22Rv1 (cell line): ENCODE data around the gene EYS.
"Not testable (repeated sequence)": the region's sequence is repeated elsewhere in the genome, so short reads cannot be mapped to it uniquely, and the experiment has no call there.

Experiments used
- H3K27ac ChIP-seq: fragments of 450-650 bp; 2 replicates; pipeline ENCODE4 v1.5.1; 2017
- ZFX ChIP-seq: fragments of 450-650 bp; IDR thresholded peaks from 2 replicates; pipeline ENCODE4 v1.6.1; 2017; ENCODE audit warnings: antibody characterized with exemption, borderline replicate concordance
- TF ChIP-seq, protein P1 (sequence below): fragments of 450-650 bp; IDR thresholded peaks from 2 replicates; pipeline ENCODE4 v1.5.1; 2017; ENCODE audit warnings: mild to moderate bottlenecking

Gene EYS

DNA sequence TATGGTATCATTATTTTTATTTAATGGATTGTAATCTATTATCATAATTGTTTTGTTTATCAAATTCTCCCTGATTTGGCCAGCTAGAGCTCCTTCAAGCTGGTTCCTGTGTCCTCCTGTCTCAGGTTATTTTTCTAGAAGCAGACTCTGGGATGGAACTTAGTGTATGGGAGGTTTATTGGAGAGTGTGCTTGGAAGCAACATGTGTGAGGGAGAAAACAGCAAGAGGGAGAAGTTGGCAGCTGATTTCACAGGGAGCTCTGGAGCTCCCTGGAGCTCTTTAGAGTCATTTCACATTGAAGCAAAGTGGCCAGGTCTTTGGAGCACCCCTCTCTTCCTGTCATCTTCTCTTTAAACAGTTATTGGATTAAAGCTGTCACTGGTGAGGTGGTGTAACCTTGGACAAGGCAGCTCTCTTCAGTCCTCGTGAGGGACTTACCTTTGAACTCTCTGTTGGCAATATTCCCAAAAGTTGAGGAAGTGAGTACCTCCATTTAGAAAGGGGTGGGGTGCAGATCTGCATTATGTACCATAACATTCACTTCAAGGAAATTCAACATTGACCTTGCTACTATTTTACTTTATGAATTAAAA is 1967.8 kb downstream of the EYS start:
- no peak overlapping the region for H3K27ac ChIP-seq
- TF ChIP-seq, protein P1, sequence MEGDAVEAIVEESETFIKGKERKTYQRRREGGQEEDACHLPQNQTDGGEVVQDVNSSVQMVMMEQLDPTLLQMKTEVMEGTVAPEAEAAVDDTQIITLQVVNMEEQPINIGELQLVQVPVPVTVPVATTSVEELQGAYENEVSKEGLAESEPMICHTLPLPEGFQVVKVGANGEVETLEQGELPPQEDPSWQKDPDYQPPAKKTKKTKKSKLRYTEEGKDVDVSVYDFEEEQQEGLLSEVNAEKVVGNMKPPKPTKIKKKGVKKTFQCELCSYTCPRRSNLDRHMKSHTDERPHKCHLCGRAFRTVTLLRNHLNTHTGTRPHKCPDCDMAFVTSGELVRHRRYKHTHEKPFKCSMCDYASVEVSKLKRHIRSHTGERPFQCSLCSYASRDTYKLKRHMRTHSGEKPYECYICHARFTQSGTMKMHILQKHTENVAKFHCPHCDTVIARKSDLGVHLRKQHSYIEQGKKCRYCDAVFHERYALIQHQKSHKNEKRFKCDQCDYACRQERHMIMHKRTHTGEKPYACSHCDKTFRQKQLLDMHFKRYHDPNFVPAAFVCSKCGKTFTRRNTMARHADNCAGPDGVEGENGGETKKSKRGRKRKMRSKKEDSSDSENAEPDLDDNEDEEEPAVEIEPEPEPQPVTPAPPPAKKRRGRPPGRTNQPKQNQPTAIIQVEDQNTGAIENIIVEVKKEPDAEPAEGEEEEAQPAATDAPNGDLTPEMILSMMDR: no peak
- no peak for TF ChIP-seq ZFX

DNA sequence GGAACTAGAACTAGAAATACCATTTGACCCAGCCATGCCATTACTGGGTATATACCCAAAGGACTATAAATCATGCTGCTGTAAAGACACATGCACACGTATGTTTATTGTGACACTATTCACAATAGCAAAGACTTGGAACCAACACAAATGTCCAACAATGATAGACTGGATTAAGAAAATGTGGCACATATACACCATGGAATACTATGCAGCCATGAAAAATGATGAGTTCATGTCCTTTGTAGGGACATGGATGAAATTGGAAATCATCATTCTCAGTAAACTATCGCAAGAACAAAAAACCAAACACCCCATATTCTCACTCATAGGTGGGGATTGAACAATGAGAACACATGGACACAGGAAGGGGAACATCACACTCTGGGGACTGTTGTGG is 1968.8 kb downstream of the EYS start:
- H3K27ac ChIP-seq: not testable (repeated sequence)

DNA sequence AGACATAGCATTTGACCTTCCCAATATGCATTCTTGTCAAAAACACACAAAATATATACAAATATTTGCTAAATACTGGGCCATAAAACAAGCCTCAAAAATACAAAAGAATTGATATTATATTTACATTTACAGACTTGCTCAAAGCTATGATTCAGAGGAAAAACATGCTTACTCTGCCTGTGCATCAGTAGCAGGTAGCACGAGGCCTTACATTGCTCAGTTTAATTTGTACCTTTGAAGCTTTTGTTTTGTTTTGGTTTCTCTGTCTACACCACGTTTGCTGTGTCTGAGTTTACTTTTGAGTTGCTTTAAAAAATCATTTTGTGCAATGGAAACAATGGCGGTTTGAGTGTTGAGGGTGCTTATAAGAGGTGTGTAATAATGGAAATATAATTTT is 1972.1 kb downstream of the EYS start:
- no peak for TF ChIP-seq ZFX
- TF ChIP-seq, protein P1: no peak
- no peak overlapping the region for H3K27ac ChIP-seq

DNA sequence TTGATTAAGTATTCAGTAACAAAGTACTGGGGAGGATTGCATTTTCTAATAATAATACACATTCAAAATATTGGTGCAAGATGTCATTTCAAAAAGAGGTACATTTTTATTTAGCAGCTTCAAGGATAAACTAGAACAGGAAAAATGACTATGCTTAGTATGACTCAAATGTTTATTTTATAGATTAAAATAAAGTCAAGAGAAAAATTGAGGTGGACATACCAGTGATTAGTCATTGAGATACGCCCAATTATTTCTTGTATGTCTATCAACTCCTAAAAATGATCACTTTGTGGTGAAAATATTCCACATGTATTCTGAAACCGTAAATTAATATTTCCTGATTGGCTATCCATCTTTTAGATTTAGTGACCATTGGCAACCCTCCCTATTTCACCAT is 1974.7 kb downstream of the EYS start:
- TF ChIP-seq, protein P1: no peak
- TF ChIP-seq ZFX: no peak
- H3K27ac ChIP-seq: no peak overlapping the region

DNA sequence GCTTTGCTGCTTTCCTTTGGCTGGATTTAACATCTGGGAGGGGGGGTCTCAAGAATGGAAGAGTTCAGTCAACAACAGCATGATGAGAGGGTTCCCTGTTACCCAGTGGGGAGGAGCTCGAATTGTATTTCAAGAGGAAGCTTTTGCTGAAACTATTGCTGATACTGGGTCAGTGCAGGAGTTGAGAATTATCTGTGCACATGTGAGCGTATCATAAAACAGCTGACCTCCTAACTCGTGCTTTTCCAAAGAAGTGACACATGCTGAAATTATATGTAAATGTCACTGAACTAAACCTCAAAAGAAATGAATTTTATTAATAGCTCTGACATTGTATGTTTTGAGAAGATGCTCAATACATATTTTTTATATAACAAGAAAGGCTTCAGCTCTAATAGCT is 1975.1 kb downstream of the EYS start:
- TF ChIP-seq, protein P1: no peak
- no peak for TF ChIP-seq ZFX
- no peak overlapping the region for H3K27ac ChIP-seq

DNA sequence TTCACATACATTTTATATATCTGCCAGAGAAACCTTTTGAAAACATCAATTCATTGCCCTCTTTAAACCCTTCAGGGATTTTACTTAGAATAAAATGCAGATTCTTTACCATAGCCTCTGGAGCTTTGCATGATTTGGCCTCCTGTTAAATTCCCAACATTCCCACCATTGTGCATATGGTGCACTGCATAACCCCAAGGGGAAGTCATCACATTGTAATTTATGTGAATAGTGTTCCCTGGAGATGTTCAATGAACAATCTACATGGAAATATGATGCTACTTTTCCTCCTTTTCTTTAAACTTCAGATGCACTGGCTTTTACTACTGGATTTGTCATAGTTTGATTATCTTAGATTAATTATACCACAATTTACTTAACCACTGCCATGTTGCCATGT is 1976.7 kb downstream of the EYS start:
- H3K27ac ChIP-seq: no peak overlapping the region
- TF ChIP-seq, protein P1: no peak
- no peak for TF ChIP-seq ZFX

DNA sequence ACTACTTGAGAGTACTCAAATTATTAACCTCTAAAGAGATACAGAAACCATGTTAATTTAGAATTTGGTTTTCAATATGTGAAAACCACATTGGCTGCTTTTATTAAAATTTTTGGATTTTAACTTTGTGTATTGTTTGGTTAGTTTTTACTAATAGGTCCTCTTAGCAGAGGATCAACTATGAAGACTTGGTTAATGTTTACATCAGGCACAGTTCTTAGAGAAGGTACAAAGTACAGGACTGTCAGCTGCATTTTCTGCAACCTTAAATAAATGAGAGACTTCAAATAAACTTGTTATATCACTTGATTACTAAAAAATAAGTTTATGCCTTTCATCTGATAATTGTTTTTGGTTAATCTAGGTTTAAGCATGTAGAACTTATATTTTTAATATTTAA is 1982.3 kb downstream of the EYS start:
- no peak overlapping the region for H3K27ac ChIP-seq
- no peak for TF ChIP-seq ZFX
- TF ChIP-seq, protein P1: no peak

DNA sequence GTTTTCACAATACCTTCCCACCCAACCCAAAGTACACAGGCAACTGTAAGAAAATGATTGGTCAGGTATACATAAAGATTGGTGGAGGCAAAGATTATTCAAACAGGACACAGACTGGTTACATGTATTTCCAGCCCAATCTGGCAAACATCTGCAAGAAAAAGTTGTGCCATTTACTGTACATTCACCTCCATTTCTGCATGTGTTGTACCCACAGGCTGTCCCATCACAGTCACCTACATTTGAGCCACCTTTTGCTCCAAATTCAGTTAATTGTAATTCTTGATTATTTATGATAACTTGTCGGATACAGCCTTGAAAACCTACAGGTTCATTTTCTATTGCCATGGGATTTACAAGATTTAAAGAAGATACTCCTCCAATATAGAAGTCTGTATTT is 1985.8 kb downstream of the EYS start:
- TF ChIP-seq, protein P1: no peak
- TF ChIP-seq ZFX: no peak
- no peak overlapping the region for H3K27ac ChIP-seq
